Hematopoietic multipotent progenitor cell treated with erythropoietin and hydrocortisone succinate and interleukin-3 and kit ligand, for 8 days (in vitro differentiated cells): ENCODE results near the gene USP6NL.

Experiments
- DNase-seq: peaks from one replicate; pipeline ENCODE4 v3.0.0-alpha.2; 2015

The USP6NL gene

DNA sequence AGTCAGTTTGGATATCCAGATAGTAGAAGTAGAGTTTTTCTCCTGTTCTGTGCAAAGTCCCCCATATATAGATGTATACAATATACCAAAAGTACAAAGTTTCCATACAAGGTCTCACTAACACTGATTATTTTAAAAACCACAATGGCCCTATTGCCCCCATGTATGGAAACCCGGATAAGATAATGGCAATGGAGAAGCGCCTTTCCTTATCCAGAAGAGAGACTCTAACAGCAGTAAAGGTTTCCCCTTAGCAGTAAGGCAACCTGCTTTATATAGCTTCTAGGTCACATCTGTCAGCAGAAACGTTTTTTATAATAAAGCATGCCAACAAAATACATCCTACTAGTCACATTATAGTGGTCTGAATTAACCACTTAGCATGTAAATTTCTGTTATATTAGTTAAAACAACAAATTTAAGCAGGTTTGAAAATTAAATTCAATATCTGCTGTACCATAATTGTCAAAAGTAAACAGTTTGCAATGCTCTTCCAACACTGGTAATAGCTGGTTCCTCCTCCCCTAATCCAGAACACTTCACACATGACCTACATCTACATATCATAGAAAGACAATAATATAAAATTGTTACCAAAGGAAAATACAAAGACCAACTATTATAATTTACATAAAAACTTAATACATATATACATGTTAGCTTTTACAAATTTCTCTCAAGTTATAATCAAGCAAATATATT is 22.4 kb downstream of the USP6NL start:
- DNase-seq = peak; percentile 79

DNA sequence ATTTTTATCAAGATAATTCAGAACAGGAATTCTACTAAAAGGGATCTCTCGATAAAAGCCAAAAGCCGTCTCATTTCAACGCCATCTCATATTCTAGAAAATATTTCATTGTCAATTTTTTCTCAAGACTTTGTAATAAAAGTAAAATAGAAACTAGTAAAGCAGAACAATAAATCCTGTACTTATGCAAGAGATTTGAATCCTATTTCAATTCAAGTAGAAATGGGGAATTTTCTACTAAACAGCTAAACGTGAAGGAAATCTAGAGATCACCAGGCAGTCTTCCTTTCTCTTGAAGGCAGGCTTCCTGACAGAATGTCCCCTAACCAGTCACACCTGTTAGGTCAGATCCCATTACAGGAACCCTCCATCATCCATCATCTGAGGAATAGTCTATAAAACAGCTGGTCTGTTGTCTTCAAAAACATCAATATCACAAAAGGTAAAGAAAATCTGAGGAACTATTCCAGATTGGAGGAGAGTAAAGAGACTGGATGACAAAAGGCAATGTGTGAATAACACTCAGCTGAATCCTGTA is 23.7 kb downstream of the USP6NL start:
- DNase-seq = no peak

- no peak for DNase-seq
Measured at GRCh38 chr10:11586170-11586569, 25.3 kb downstream of the USP6NL start.

GRCh38 chr10:11581213-11581612 is 30.2 kb downstream of the USP6NL start:
- peak; percentile 35 for DNase-seq

DNA sequence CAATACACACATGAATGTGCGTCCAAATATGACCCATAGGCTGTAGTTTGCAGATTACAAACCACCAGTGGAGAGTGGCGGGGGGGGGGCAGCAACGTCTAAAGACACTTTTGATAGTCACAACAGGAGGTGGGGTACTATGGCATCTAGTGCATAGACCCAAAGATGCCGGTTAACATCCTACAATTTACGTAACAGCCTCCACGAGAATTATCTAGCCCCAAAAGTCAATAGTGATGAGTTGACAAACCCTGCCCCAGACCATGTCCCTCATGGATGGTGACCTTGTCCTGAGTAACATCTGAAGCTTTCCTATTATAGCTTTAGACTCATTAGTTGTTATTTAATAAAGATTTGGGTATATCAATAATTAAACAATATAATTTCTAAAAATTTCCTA is 31.6 kb downstream of the USP6NL start:
- no peak for DNase-seq

- no peak for DNase-seq
Measured at GRCh38 chr10:11578802-11579255, 32.6 kb downstream of the USP6NL start.

- no peak for DNase-seq
Measured at GRCh38 chr10:11576092-11576809, 35.2 kb downstream of the USP6NL start.

- no peak for DNase-seq
Measured at GRCh38 chr10:11573497-11573896, 38.0 kb downstream of the USP6NL start.

GRCh38 chr10:11570751-11571150 is 40.7 kb downstream of the USP6NL start:
- no peak for DNase-seq

DNA sequence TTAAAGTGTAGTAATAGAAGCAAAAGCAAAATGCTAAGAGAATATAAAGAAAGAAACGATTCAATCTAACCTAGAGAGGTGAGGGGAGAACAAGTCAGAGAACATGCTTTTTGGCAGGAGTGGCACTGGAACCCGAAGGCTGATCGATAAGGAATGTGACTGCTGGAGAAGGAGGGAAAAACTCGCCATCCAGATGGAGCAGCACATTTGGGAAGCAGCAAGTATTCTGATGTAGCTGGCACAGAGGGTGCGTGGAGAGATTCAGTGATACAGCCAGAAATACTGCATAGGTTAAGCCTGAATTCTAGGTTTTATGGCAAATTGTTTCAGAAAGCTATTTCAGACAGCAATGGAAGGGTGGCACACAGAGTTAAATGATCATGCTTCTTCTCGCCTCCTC is 42.0 kb downstream of the USP6NL start:
- DNase-seq = no peak

GRCh38 chr10:11568578-11568977 is 42.9 kb downstream of the USP6NL start:
- no peak for DNase-seq

GRCh38 chr10:11564741-11565140 is 46.7 kb downstream of the USP6NL start:
- DNase-seq = no peak

DNA sequence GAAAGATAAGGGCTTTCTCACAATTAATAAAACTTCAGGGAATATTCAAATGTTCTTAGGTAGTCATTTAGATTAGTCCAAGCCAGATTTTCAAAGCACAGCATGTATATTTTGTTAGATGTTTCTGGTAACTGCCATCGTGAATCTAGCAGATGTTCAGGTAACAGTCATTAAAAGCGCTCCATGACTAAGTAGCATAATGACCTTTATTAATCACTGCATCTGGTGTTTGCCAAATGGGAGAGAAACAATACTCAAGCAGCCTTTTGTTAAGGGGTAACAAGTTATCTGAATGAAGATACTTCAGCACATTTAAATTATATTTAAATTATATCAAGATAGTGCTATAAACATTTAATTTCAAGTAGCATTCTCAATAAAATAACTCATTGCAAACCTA is 47.5 kb downstream of the USP6NL start:
- no peak for DNase-seq

DNA sequence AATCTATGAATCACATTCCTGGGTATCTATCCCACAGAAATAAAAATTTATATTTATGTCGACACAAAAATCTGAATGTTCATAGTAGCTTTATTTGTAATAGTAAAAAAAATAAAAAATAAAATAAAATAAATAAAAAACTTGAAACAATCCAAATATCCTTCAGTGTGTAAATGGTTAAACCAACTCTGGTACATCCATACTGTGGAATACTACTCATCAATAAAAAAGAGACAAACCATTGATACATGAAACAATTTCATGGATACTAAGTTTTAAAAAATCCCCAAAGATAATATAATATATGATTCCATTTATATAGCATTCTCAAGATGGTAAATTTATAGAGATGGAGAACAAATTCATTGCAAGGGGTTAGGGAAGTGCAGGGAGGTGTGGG is 48.6 kb downstream of the USP6NL start:
- DNase-seq = no peak

- DNase-seq = peak; percentile 45
Measured at GRCh38 chr10:11560076-11560709, 51.3 kb downstream of the USP6NL start.

- no peak for DNase-seq
Measured at GRCh38 chr10:11557967-11558366, 53.5 kb downstream of the USP6NL start.

DNA sequence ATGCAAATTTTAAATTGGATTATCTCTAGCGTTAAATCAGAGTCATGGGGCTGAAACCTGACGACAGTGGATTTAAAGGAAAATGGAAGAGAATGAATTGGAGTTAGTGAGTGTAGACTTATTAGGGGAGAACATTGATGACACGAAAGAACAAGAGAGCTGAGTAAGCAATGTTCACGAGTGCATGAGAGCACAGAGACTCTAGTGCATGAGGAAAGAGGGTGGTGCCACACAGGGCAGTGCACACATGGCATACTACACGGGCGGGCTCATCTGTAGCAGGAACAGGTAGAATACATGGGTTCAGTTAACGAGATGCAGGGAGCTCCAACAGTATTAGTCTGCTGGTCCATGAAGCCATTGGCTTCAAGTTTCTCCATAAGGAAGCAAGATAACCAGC is 53.9 kb downstream of the USP6NL start:
- no peak for DNase-seq

- no peak for DNase-seq
Measured at GRCh38 chr10:11555556-11555955, 55.9 kb downstream of the USP6NL start.

GRCh38 chr10:11553773-11554381 is 57.6 kb downstream of the USP6NL start:
- DNase-seq = no peak

GRCh38 chr10:11551916-11552602 is 59.4 kb downstream of the USP6NL start:
- DNase-seq = peak; percentile 55

GRCh38 chr10:11551104-11551503 is 60.3 kb downstream of the USP6NL start:
- DNase-seq = no peak

DNA sequence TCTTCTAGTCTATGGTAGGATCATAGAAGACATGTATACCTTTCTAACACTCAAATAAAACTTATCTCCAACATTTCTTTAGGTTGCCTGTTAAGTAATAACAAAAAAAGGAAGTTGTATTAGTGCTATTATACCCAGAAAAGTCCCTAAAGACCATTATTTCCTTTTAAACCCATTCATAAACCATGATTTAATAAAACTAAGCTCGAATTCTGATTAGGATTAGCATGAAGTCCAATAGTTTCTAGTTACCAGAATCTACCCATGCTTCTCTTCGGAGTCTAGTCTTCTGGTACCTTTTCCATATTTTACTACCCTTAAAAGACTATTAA is 62.7 kb downstream of the USP6NL start:
- no peak for DNase-seq
